Measurements from ENCODE around the gene PTPRS.

PTPRS gene

GRCh38 chr19:5302396-5302795 is 38.2 kb downstream of the PTPRS start:
- no peak overlapping the region for H3K4me3 ChIP-seq (ENCODE audit: low read depth in 1 of 2, low read length in 2 of 2)
- no peaks in the 10 kb centered on the region for H3K27me3 ChIP-seq (ENCODE audit: control insufficient read depth in 1 of 2, insufficient read depth in 2 of 2, low read length in 2 of 2)
- H3K9me3 ChIP-seq (ENCODE audit: low read length), result no peaks in the 10 kb centered on the region
- H3K27ac ChIP-seq (ENCODE audit: low read depth, low read length), result no peak overlapping the region
- no peaks in the 10 kb centered on the region for H3K36me3 ChIP-seq (ENCODE audit: insufficient read depth, low read length)
- no peak overlapping the region for H3K9ac ChIP-seq (ENCODE audit: low read length)
- no peaks in the 10 kb centered on the region for H3K4me1 ChIP-seq (ENCODE audit: insufficient read depth, low read length)

GRCh38 chr19:5299137-5299536 is 41.5 kb downstream of the PTPRS start:
- Histone ChIP-seq H3K27me3 (ENCODE audit: control insufficient read depth in 1 of 2, insufficient read depth in 2 of 2, low read length in 2 of 2) (no peaks in the 10 kb centered on the region), H3K36me3 (ENCODE audit: insufficient read depth, low read length) (no peaks in the 10 kb centered on the region), H3K4me3 (ENCODE audit: low read depth in 1 of 2, low read length in 2 of 2) (no peak overlapping the region), H3K9me3 (ENCODE audit: low read length) (no peaks in the 10 kb centered on the region), H3K9ac (ENCODE audit: low read length) (no peak overlapping the region), H3K27ac (ENCODE audit: low read depth, low read length) (no peak overlapping the region), H3K4me1 (ENCODE audit: insufficient read depth, low read length) (no peaks in the 10 kb centered on the region)

DNA sequence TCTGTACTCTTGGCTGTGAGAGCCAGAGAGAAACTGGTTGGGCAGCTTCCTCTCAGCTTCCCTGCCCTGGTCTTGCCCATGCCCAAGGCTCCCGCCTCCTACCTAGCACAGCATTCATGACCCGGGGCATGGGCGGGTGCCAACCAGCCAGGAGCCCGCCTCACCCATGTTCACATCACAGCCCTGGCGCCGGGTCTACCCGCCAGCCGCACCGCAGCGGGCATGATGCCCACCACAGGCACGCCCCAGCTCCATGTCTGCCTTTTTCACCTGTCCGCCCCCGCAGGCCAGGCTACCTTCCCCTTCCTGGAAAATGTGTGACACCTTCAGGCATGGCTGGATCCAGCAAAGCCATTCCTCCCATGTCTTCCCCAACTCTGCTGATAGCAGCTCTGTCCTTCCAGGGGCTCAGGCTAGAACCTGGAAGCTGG is 42.1 kb downstream of the PTPRS start:
- Histone ChIP-seq H3K9me3 (ENCODE audit: low read length) (no peaks in the 10 kb centered on the region), H3K27me3 (ENCODE audit: control insufficient read depth in 1 of 2, insufficient read depth in 2 of 2, low read length in 2 of 2) (no peaks in the 10 kb centered on the region), H3K4me1 (ENCODE audit: insufficient read depth, low read length) (no peaks in the 10 kb centered on the region), H3K9ac (ENCODE audit: low read length) (no peak overlapping the region), H3K27ac (ENCODE audit: low read depth, low read length) (no peak overlapping the region), H3K4me3 (ENCODE audit: low read depth in 1 of 2, low read length in 2 of 2) (no peak overlapping the region), H3K36me3 (ENCODE audit: insufficient read depth, low read length) (no peaks in the 10 kb centered on the region)

DNA sequence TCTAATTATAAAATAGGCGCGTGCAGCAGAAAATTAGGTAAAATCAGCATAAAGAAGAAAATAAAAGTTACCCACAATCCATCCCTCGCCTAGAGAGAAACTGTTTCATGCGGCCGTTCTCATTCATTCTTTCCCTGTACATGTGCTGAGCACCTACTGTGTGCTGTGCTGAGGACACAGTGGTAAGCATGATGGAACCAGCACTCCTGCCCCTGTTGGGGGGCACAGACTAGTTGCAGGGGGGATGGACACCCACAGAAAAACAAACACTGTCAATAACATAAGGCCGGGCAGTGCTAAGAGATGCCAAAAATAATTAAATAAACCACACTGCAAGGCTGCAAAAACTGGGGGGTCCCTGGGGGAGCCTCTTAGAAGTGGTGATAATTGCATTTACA is 43.3 kb downstream of the PTPRS start:
- H3K4me1 ChIP-seq (ENCODE audit: insufficient read depth, low read length), result peaks cover 2% of the 10 kb centered on the region
- no peak overlapping the region for H3K4me3 ChIP-seq (ENCODE audit: low read depth in 1 of 2, low read length in 2 of 2)
- H3K9me3 ChIP-seq (ENCODE audit: low read length), result no peaks in the 10 kb centered on the region
- H3K9ac ChIP-seq (ENCODE audit: low read length), result no peak overlapping the region
- H3K27me3 ChIP-seq (ENCODE audit: control insufficient read depth in 1 of 2, insufficient read depth in 2 of 2, low read length in 2 of 2), result no peaks in the 10 kb centered on the region
- no peaks in the 10 kb centered on the region for H3K36me3 ChIP-seq (ENCODE audit: insufficient read depth, low read length)
- H3K27ac ChIP-seq (ENCODE audit: low read depth, low read length), result no peak overlapping the region

DNA sequence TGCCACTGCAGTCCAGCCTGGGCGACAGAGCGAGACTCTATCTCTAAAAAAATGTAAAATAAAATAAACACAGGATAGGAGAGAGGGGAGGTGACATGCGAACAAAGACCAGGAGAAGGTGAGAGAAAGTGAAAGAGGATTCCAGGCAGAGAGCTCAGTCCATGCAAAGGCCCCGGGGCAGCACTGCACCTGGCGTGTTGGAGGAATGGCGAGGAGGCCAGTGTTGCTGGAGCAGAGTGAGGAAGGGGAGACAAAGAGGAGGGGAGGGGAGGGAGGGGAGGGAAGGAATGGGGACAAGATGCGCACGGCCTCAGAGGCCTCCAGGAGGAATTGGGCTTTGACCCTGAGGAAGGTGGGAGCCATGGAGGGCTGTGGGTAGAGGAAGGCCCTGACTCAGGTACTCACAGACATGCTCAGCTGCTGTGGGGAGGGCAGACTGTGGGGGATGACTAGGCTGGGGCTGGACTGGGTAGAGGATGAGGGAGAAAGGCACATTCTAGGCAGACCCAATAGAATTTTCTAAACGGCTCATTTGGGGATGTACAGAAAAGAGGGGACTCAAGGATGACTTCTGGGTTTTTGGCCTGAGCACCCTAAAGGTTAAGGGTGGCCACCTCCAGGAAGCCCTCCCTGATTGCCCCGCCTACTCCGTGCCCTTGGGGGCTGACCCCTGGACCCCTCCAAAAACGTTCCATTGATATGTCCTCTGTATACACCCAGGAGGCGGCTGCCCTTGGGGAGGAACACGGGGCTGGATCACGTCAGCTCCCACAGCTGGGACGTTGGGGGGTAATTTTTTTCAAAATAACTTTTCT is 43.9 kb downstream of the PTPRS start:
- Histone ChIP-seq H3K36me3 (ENCODE audit: insufficient read depth, low read length) (no peaks in the 10 kb centered on the region), H3K27me3 (ENCODE audit: control insufficient read depth in 1 of 2, insufficient read depth in 2 of 2, low read length in 2 of 2) (no peaks in the 10 kb centered on the region), H3K9me3 (ENCODE audit: low read length) (no peaks in the 10 kb centered on the region), H3K9ac (ENCODE audit: low read length) (no peak overlapping the region), H3K27ac (ENCODE audit: low read depth, low read length) (no peak overlapping the region), H3K4me3 (ENCODE audit: low read depth in 1 of 2, low read length in 2 of 2) (no peak overlapping the region), H3K4me1 (ENCODE audit: insufficient read depth, low read length) (peaks cover 8% of the 10 kb centered on the region)

DNA sequence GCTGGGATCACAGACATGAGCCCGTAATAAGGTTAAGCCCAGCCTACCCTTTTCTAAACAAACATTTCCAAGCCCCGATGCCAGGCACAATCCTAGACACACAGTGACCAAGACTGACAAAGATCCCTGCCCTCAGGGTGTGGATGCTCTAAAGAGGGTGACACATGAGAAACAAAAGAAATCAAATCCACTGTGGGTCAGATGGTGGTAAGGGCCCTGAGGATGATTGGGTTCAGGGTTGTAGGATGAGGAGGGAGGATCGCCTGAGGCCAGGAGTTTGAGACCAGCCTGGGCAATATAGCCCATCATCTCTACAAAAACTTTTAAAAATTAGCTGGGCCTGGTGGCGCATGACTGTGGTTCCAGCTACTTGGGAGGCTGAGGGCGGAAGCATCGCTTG is 44.6 kb downstream of the PTPRS start:
- H3K36me3 ChIP-seq (ENCODE audit: insufficient read depth, low read length), result no peaks in the 10 kb centered on the region

DNA sequence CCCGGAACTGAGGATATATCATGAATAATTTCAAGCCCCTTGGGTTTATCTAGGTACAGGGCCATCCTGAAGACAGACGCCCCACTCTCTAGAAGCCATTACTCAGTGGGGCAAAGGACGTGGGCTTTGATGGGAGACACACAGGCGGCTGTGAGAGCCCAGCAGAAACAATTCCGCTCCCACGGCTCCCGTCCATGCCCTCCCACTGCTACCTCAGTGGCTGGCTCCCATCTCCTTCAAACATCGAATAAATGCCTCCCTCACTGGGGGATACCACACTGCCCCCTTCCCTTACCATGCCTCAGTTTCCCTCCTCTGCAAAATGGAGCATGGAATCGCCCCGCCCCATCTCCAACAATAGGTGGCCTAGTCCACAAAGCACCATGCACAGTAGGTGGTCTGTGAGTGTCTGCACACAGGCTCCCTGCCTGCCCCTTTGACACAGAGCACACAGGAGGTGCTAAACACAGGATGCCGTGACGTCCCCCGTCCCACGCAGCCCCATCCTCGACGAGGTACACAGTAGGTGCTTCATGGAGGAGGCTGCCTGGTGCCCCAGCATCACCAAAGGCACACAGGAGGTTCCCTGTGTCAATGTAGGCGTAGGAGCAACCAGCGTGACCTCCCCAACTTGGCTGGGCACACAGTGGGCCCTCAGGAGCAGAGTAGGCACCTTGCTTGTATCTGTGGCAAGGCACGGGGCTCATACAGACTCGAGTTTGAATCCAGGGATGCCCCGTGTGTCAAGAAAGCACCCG is 46.0 kb downstream of the PTPRS start:
- Histone ChIP-seq H3K4me1 (ENCODE audit: insufficient read depth, low read length) (peaks cover 19% of the 10 kb centered on the region), H3K9ac (ENCODE audit: low read length) (no peak overlapping the region), H3K36me3 (ENCODE audit: insufficient read depth, low read length) (no peaks in the 10 kb centered on the region), H3K27me3 (ENCODE audit: control insufficient read depth in 1 of 2, insufficient read depth in 2 of 2, low read length in 2 of 2) (no peaks in the 10 kb centered on the region), H3K27ac (ENCODE audit: low read depth, low read length) (no peak overlapping the region), H3K9me3 (ENCODE audit: low read length) (no peaks in the 10 kb centered on the region), H3K4me3 (ENCODE audit: low read depth in 1 of 2, low read length in 2 of 2) (no peak overlapping the region)

More for the DNA sequence above, 44.6 kb downstream of the PTPRS start:
- H3K27ac ChIP-seq (ENCODE audit: low read depth, low read length), result no peak overlapping the region
- H3K9me3 ChIP-seq (ENCODE audit: low read length), result no peaks in the 10 kb centered on the region
- H3K4me1 ChIP-seq (ENCODE audit: insufficient read depth, low read length), result peaks cover 14% of the 10 kb centered on the region
- H3K9ac ChIP-seq (ENCODE audit: low read length), result no peak overlapping the region
- H3K27me3 ChIP-seq (ENCODE audit: control insufficient read depth in 1 of 2, insufficient read depth in 2 of 2, low read length in 2 of 2), result no peaks in the 10 kb centered on the region
- H3K4me3 ChIP-seq (ENCODE audit: low read depth in 1 of 2, low read length in 2 of 2), result no peak overlapping the region

- Histone ChIP-seq H3K9me3 (ENCODE audit: low read length) (no peaks in the 10 kb centered on the region), H3K36me3 (ENCODE audit: insufficient read depth, low read length) (no peaks in the 10 kb centered on the region), H3K9ac (ENCODE audit: low read length) (no peak overlapping the region), H3K4me1 (ENCODE audit: insufficient read depth, low read length) (peaks cover 22% of the 10 kb centered on the region), H3K27me3 (ENCODE audit: control insufficient read depth in 1 of 2, insufficient read depth in 2 of 2, low read length in 2 of 2) (no peaks in the 10 kb centered on the region), H3K27ac (ENCODE audit: low read depth, low read length) (no peak overlapping the region), H3K4me3 (ENCODE audit: low read depth in 1 of 2, low read length in 2 of 2) (peak overlapping the region; percentile 55 to 65)
Measured at GRCh38 chr19:5293612-5294378, 46.8 kb downstream of the PTPRS start.

- H3K9ac ChIP-seq (ENCODE audit: low read length), result no peak overlapping the region
- H3K27me3 ChIP-seq (ENCODE audit: control insufficient read depth in 1 of 2, insufficient read depth in 2 of 2, low read length in 2 of 2), result no peaks in the 10 kb centered on the region
- peaks cover 29% of the 10 kb centered on the region for H3K4me1 ChIP-seq (ENCODE audit: insufficient read depth, low read length)
- no peaks in the 10 kb centered on the region for H3K36me3 ChIP-seq (ENCODE audit: insufficient read depth, low read length)
- no peaks in the 10 kb centered on the region for H3K9me3 ChIP-seq (ENCODE audit: low read length)
- H3K4me3 ChIP-seq (ENCODE audit: low read depth in 1 of 2, low read length in 2 of 2), result peak overlapping the region; percentile 73 to 79
- peak overlapping the region; percentile 78 for H3K27ac ChIP-seq (ENCODE audit: low read depth, low read length)
Measured at GRCh38 chr19:5292822-5293611, 47.6 kb downstream of the PTPRS start.

- Histone ChIP-seq H3K27ac (ENCODE audit: low read depth, low read length) (peak overlapping the region; percentile 44), H3K4me3 (ENCODE audit: low read depth in 1 of 2, low read length in 2 of 2) (peak overlapping the region; percentile 73 to 79), H3K36me3 (ENCODE audit: insufficient read depth, low read length) (no peaks in the 10 kb centered on the region)
Measured at GRCh38 chr19:5292453-5292821, 48.2 kb downstream of the PTPRS start.

More at GRCh38 chr19:5292453-5292821, 48.2 kb downstream of the PTPRS start:
- no peaks in the 10 kb centered on the region for H3K27me3 ChIP-seq (ENCODE audit: control insufficient read depth in 1 of 2, insufficient read depth in 2 of 2, low read length in 2 of 2)
- peaks cover 31% of the 10 kb centered on the region for H3K4me1 ChIP-seq (ENCODE audit: insufficient read depth, low read length)
- H3K9me3 ChIP-seq (ENCODE audit: low read length), result no peaks in the 10 kb centered on the region
- peak overlapping the region; percentile 42 for H3K9ac ChIP-seq (ENCODE audit: low read length)
